GM10266 (cell line): Measurements from ENCODE around the gene IL1RAPL1.

Experiments used
- DNase-seq: peaks from one replicate; pipeline ENCODE4 v3.0.0; 2012; ENCODE audit errors: extremely low spot score
- TF ChIP-seq, protein P1 (sequence below): IDR thresholded peaks from 2 replicates; pipeline ENCODE4 v1.5.1; 2012; ENCODE audit warnings: mild to moderate bottlenecking, low read depth; ENCODE audit not compliant: control insufficient read depth, insufficient read depth; ENCODE audit errors: missing control alignments

IL1RAPL1 gene

DNA sequence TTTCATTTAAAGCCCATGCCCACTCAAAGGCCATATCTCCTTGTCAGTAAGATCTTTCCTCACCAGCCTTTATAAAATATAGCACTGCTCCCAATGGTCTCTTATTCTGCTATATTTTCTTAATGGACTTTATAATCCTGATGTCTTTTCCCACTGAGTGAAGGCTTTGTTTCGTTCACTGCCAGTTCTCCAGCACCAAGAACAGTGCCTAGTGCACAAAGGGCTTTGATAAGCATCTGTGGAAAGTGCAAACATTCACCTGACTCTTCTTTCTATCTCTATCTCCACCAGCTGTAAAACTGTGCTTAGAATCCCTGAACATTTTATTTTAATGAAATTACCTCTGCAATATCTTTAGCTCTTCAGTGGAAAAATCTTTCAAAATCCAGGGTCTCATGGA is 1054.2 kb downstream of the IL1RAPL1 start:
- DNase-seq = no peak
- TF ChIP-seq, protein P1, sequence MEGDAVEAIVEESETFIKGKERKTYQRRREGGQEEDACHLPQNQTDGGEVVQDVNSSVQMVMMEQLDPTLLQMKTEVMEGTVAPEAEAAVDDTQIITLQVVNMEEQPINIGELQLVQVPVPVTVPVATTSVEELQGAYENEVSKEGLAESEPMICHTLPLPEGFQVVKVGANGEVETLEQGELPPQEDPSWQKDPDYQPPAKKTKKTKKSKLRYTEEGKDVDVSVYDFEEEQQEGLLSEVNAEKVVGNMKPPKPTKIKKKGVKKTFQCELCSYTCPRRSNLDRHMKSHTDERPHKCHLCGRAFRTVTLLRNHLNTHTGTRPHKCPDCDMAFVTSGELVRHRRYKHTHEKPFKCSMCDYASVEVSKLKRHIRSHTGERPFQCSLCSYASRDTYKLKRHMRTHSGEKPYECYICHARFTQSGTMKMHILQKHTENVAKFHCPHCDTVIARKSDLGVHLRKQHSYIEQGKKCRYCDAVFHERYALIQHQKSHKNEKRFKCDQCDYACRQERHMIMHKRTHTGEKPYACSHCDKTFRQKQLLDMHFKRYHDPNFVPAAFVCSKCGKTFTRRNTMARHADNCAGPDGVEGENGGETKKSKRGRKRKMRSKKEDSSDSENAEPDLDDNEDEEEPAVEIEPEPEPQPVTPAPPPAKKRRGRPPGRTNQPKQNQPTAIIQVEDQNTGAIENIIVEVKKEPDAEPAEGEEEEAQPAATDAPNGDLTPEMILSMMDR = no peak

- no peak for DNase-seq
Observed at GRCh38 chrX:29643181-29643580, 1055.9 kb downstream of the IL1RAPL1 start.

DNA sequence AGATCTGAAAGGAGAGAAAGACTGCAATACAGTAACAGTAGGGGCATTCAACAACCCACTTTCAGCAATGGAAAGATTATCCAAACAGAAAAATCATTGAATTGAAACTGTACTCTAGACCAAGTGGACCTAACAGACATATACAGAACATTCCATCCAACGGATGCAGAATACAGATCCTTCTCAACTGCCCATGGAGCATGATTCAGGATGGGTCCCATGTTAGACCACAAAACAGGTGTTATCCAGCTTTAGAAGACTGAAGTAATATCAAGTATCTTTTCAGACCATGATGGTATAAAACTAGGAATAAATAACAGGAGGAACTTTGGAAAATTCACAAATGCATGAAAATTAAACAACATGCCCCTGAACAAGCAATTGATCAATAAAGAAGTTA is 1060.9 kb downstream of the IL1RAPL1 start:
- no peak for DNase-seq
- TF ChIP-seq, protein P1 = no peak

More at GRCh38 chrX:29643181-29643580, 1055.9 kb downstream of the IL1RAPL1 start:
- TF ChIP-seq, protein P1 = no peak

GRCh38 chrX:29652484-29652883 is 1065.2 kb downstream of the IL1RAPL1 start:
- DNase-seq = no peak

DNA sequence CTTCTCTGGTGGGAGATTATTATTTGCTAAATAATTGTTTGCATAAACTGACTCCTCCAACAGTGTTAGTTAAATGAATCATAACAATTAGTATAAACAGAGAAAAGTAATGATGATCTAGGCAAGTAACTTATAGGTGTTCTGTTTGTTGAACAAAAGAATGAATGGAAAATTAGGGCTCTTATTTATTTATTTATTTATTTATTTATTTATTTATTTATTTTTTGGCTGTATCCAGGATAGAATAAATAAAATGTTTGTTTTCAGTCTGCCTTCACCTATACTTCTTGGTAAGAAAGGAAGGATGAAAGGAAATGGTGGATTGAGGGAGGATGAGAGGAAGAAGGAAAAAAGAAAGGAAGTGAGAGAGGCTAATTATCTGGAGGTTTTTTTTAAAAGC is 1066.5 kb downstream of the IL1RAPL1 start:
- no peak for DNase-seq
- TF ChIP-seq, protein P1 = no peak

More at GRCh38 chrX:29652484-29652883, 1065.2 kb downstream of the IL1RAPL1 start:
- TF ChIP-seq, protein P1 = no peak

- TF ChIP-seq, protein P1 = no peak
- no peak for DNase-seq
Observed at GRCh38 chrX:29659911-29660310, 1072.7 kb downstream of the IL1RAPL1 start.

- TF ChIP-seq, protein P1 = no peak
Observed at GRCh38 chrX:29661290-29661689, 1074.0 kb downstream of the IL1RAPL1 start.

More at GRCh38 chrX:29661290-29661689, 1074.0 kb downstream of the IL1RAPL1 start:
- DNase-seq = no peak
